Natural killer cell treated with Interleukin-12 subunit alpha and Interleukin-12 subunit beta and Interleukin-15 and Interleukin-18, amount 100 ng/mL, for 72 hours (primary cell): ENCODE data around the gene DPF3. TPM values are rescaled to one million over a fixed set of nuclear protein-coding genes. Genes with fewer than 3 reads are reported as not detected.

Source experiments
- ATAC-seq, 2 donors: fragments of 150-1000 bp; cut with Tn5 transposase in 1 of 2; sonication (Bioruptor Pico), chemical (Tn5 transposase) in 1 of 2; 2 replicates each; pipeline ENCODE4 v1.10.0; 2021
- DNase-seq: peaks from one replicate; pipeline ENCODE4 v3.0.0; 2022; ENCODE audit warnings: low spot score
- H3K27ac Mint-ChIP-seq, 2 donors: 1 replicate in 1 of 2; 2 replicates in 1 of 2; pipeline ENCODE4 v1.8.0; 2022; ENCODE audit warnings: mixed read lengths in 2 of 2, mild to moderate bottlenecking in 1 of 2, moderate library complexity in 1 of 2
- H3K27me3 Mint-ChIP-seq, 2 donors: 1 replicate in 1 of 2; 2 replicates in 1 of 2; pipeline ENCODE4 v1.8.0; 2022; ENCODE audit warnings: mixed read lengths in 2 of 2
- H3K36me3 Mint-ChIP-seq: one replicate; pipeline ENCODE4 v1.8.0; 2022; ENCODE audit warnings: mixed read lengths
- H3K4me1 Mint-ChIP-seq, 2 donors: 1 replicate in 1 of 2; 2 replicates in 1 of 2; pipeline ENCODE4 v1.8.0; 2022; ENCODE audit warnings: low read depth in 2 of 2, mixed read lengths in 2 of 2, mild to moderate bottlenecking in 1 of 2
- H3K4me3 Mint-ChIP-seq: one replicate; pipeline ENCODE4 v1.8.0; 2022; ENCODE audit warnings: mixed read lengths
- H3K9me3 Mint-ChIP-seq: 2 replicates; pipeline ENCODE4 v1.8.0; 2022; ENCODE audit warnings: mixed read lengths
- total RNA-seq, 2 donors: library from RNA; stranded (reverse); gene quantifications; one replicate each; pipeline ENCODE4 v1.2.3, GENCODE V29; 2022

Gene DPF3
- total RNA-seq, 2 donors from 2014 or later, result 11.8 to 13.2 TPM

- H3K27ac Mint-ChIP-seq, result peak overlapping the region; percentile 0 to 27
- no peak overlapping the region for H3K4me3 Mint-ChIP-seq
- no peak for DNase-seq
Measured at GRCh38 chr14:72604133-72604532, 289.8 kb downstream of the DPF3 start.

GRCh38 chr14:72603639-72604038, 290.3 kb downstream of the DPF3 start:
- Mint-ChIP-seq H3K9me3 (no peaks in the 10 kb centered on the region), H3K27me3 (peaks cover 60 to 68% of the 10 kb centered on the region in 2 donors), H3K36me3 (no peaks in the 10 kb centered on the region), H3K27ac (no peak overlapping the region), H3K4me3 (no peak overlapping the region), H3K4me1 (peaks cover 7 to 13% of the 10 kb centered on the region in 2 donors)
- DNase-seq (no peak), ATAC-seq (no peak)

More at GRCh38 chr14:72604133-72604532, 289.8 kb downstream of the DPF3 start:
- Mint-ChIP-seq H3K4me1 (peaks cover 7 to 13% of the 10 kb centered on the region in 2 donors), H3K9me3 (no peaks in the 10 kb centered on the region), H3K36me3 (no peaks in the 10 kb centered on the region), H3K27me3 (peaks cover 65 to 73% of the 10 kb centered on the region in 2 donors)
- ATAC-seq, result no peak

GRCh38 chr14:72600551-72601330, 293.2 kb downstream of the DPF3 start:
- peaks cover 8 to 14% of the 10 kb centered on the region in 2 donors for H3K4me1 Mint-ChIP-seq
- peak overlapping the region in 1 of 2 donors; percentile 8 for H3K27ac Mint-ChIP-seq
- no peak overlapping the region for H3K4me3 Mint-ChIP-seq
- peaks cover 50 to 51% of the 10 kb centered on the region in 2 donors for H3K27me3 Mint-ChIP-seq
- ATAC-seq (no peak), DNase-seq (no peak)
- no peaks in the 10 kb centered on the region for H3K9me3 Mint-ChIP-seq
- H3K36me3 Mint-ChIP-seq, result no peaks in the 10 kb centered on the region

- H3K36me3 Mint-ChIP-seq, result no peaks in the 10 kb centered on the region
- DNase-seq (no peak), ATAC-seq (no peak)
- H3K9me3 Mint-ChIP-seq, result no peaks in the 10 kb centered on the region
- no peak overlapping the region for H3K4me3 Mint-ChIP-seq
- H3K4me1 Mint-ChIP-seq, result peaks cover 17 to 21% of the 10 kb centered on the region in 2 donors
- H3K27ac Mint-ChIP-seq, result no peak overlapping the region
- peaks cover 47 to 49% of the 10 kb centered on the region in 2 donors for H3K27me3 Mint-ChIP-seq
Measured at GRCh38 chr14:72599579-72600470, 294.1 kb downstream of the DPF3 start.

- Mint-ChIP-seq H3K27me3 (peaks cover 37 to 38% of the 10 kb centered on the region in 2 donors), H3K9me3 (no peaks in the 10 kb centered on the region), H3K27ac (no peak overlapping the region), H3K36me3 (no peaks in the 10 kb centered on the region), H3K4me1 (peaks cover 28 to 31% of the 10 kb centered on the region in 2 donors), H3K4me3 (peak overlapping the region; percentile 8)
- ATAC-seq (no peak), DNase-seq (no peak)
Measured at GRCh38 chr14:72598306-72598705, 295.6 kb downstream of the DPF3 start.

- Mint-ChIP-seq H3K27me3 (peaks cover 39 to 41% of the 10 kb centered on the region in 2 donors), H3K27ac (peak overlapping the region in 1 of 2 donors; percentile 14), H3K36me3 (no peaks in the 10 kb centered on the region), H3K4me3 (peak overlapping the region; percentile 8), H3K9me3 (no peaks in the 10 kb centered on the region), H3K4me1 (peaks cover 33 to 37% of the 10 kb centered on the region in 2 donors)
- ATAC-seq, result no peak
- DNase-seq, result no peak
Measured at GRCh38 chr14:72597252-72598233, 296.4 kb downstream of the DPF3 start.

- no peaks in the 10 kb centered on the region for H3K9me3 Mint-ChIP-seq
- H3K27me3 Mint-ChIP-seq, result peaks cover 38 to 43% of the 10 kb centered on the region in 2 donors
- ATAC-seq, result no peak
- peak overlapping the region in 1 of 2 donors; percentile 78 for H3K27ac Mint-ChIP-seq
- peak overlapping the region; percentile 80 for H3K4me3 Mint-ChIP-seq
- H3K4me1 Mint-ChIP-seq, result peaks cover 49 to 52% of the 10 kb centered on the region in 2 donors
- no peak for DNase-seq
- H3K36me3 Mint-ChIP-seq, result peaks cover 6% of the 10 kb centered on the region
Measured at GRCh38 chr14:72595152-72595862, 298.6 kb downstream of the DPF3 start.

GRCh38 chr14:72594099-72594901, 299.6 kb downstream of the DPF3 start:
- Mint-ChIP-seq H3K9me3 (no peaks in the 10 kb centered on the region), H3K4me3 (peak overlapping the region; percentile 80), H3K27me3 (peaks cover 34 to 45% of the 10 kb centered on the region in 2 donors), H3K36me3 (peaks cover 6% of the 10 kb centered on the region), H3K4me1 (peaks cover 50 to 59% of the 10 kb centered on the region in 2 donors), H3K27ac (peak overlapping the region; percentile 30 to 78)
- peak; percentile 74 for DNase-seq
- ATAC-seq, result peak; percentile 95 to 97

- H3K27ac Mint-ChIP-seq, result peak overlapping the region in 1 of 2 donors; percentile 65
- peak overlapping the region; percentile 39 for H3K4me3 Mint-ChIP-seq
- ATAC-seq, result no peak
- peaks cover 9% of the 10 kb centered on the region for H3K36me3 Mint-ChIP-seq
- no peak for DNase-seq
- no peaks in the 10 kb centered on the region for H3K9me3 Mint-ChIP-seq
- peaks cover 46 to 67% of the 10 kb centered on the region in 2 donors for H3K27me3 Mint-ChIP-seq
- peaks cover 48 to 57% of the 10 kb centered on the region in 2 donors for H3K4me1 Mint-ChIP-seq
Measured at GRCh38 chr14:72591391-72591790, 302.5 kb downstream of the DPF3 start.

GRCh38 chr14:72590577-72590976, 303.3 kb downstream of the DPF3 start:
- DNase-seq (peak; percentile 66), ATAC-seq (no peak)
- peak overlapping the region; percentile 43 for H3K4me3 Mint-ChIP-seq
- H3K27ac Mint-ChIP-seq, result peak overlapping the region in 1 of 2 donors; percentile 22
- H3K36me3 Mint-ChIP-seq, result peaks cover 17% of the 10 kb centered on the region
- H3K4me1 Mint-ChIP-seq, result peaks cover 43 to 49% of the 10 kb centered on the region in 2 donors
- H3K27me3 Mint-ChIP-seq, result peaks cover 47 to 68% of the 10 kb centered on the region in 2 donors
- no peaks in the 10 kb centered on the region for H3K9me3 Mint-ChIP-seq

- H3K27ac Mint-ChIP-seq, result peak overlapping the region in 1 of 2 donors; percentile 22
- H3K36me3 Mint-ChIP-seq, result peaks cover 24% of the 10 kb centered on the region
- no peak for DNase-seq
- H3K9me3 Mint-ChIP-seq, result no peaks in the 10 kb centered on the region
- H3K27me3 Mint-ChIP-seq, result peaks cover 53 to 78% of the 10 kb centered on the region in 2 donors
- peak overlapping the region; percentile 43 for H3K4me3 Mint-ChIP-seq
- H3K4me1 Mint-ChIP-seq, result peaks cover 35 to 41% of the 10 kb centered on the region in 2 donors
- no peak for ATAC-seq
Measured at GRCh38 chr14:72589652-72590051, 304.2 kb downstream of the DPF3 start.

GRCh38 chr14:72588521-72588920, 305.4 kb downstream of the DPF3 start:
- H3K9me3 Mint-ChIP-seq, result no peaks in the 10 kb centered on the region
- peaks cover 31% of the 10 kb centered on the region for H3K36me3 Mint-ChIP-seq
- peaks cover 30 to 40% of the 10 kb centered on the region in 2 donors for H3K4me1 Mint-ChIP-seq
- no peak overlapping the region for H3K27ac Mint-ChIP-seq
- no peak for DNase-seq
- peaks cover 60 to 82% of the 10 kb centered on the region in 2 donors for H3K27me3 Mint-ChIP-seq
- no peak for ATAC-seq
- no peak overlapping the region for H3K4me3 Mint-ChIP-seq
